NCI-H128 (cell line): ENCODE results near the gene AHRR.
"Not testable (repeated sequence)": the region's sequence is repeated elsewhere in the genome, so short reads cannot be mapped to it uniquely, and the experiment has no call there.

Experiments used
- DNase-seq: peaks from one replicate; lab custom pipeline; 2025; ENCODE audit not compliant: unreplicated experiment; lab: John Stamatoyannopoulos, UW

The AHRR gene

GRCh38 chr5:305459-305858 lies 16.1 kb upstream of the AHRR start:
- no peak for DNase-seq

GRCh38 chr5:306011-306805 lies 15.3 kb upstream of the AHRR start:
- DNase-seq = no peak

- no peak for DNase-seq
Observed at GRCh38 chr5:307306-307705, 14.2 kb upstream of the AHRR start.

- no peak for DNase-seq
Observed at GRCh38 chr5:307794-308579, 13.5 kb upstream of the AHRR start.

GRCh38 chr5:308672-309271 lies 12.7 kb upstream of the AHRR start:
- DNase-seq = no peak

- DNase-seq = not testable (repeated sequence)
Observed at GRCh38 chr5:309831-310230, 11.7 kb upstream of the AHRR start.

- no peak for DNase-seq
Observed at GRCh38 chr5:310516-310915, 11.0 kb upstream of the AHRR start.

- DNase-seq = no peak
Observed at GRCh38 chr5:310941-311434, 10.5 kb upstream of the AHRR start.

GRCh38 chr5:311963-312362 lies 9.6 kb upstream of the AHRR start:
- no peak for DNase-seq

GRCh38 chr5:312845-313244 lies 8.7 kb upstream of the AHRR start:
- DNase-seq = no peak

- no peak for DNase-seq
Observed at GRCh38 chr5:313265-313664, 8.2 kb upstream of the AHRR start.

GRCh38 chr5:313806-314376 lies 7.6 kb upstream of the AHRR start:
- DNase-seq = no peak

GRCh38 chr5:314676-315487 lies 6.6 kb upstream of the AHRR start:
- DNase-seq = no peak

- DNase-seq = no peak
Observed at GRCh38 chr5:315488-316209, 5.9 kb upstream of the AHRR start.

GRCh38 chr5:316210-317085 lies 5.1 kb upstream of the AHRR start:
- no peak for DNase-seq

GRCh38 chr5:317086-317811 lies 4.3 kb upstream of the AHRR start:
- peak; percentile 64 for DNase-seq

GRCh38 chr5:318341-318897 lies 3.1 kb upstream of the AHRR start:
- no peak for DNase-seq
